ENCODE results near the gene BBS4. TPM values are rescaled to one million over a fixed set of nuclear protein-coding genes. Genes with fewer than 3 reads are reported as not detected.

The BBS4 gene
- total RNA-seq, 1 experiment from 2014 or later = 17.9 TPM

DNA sequence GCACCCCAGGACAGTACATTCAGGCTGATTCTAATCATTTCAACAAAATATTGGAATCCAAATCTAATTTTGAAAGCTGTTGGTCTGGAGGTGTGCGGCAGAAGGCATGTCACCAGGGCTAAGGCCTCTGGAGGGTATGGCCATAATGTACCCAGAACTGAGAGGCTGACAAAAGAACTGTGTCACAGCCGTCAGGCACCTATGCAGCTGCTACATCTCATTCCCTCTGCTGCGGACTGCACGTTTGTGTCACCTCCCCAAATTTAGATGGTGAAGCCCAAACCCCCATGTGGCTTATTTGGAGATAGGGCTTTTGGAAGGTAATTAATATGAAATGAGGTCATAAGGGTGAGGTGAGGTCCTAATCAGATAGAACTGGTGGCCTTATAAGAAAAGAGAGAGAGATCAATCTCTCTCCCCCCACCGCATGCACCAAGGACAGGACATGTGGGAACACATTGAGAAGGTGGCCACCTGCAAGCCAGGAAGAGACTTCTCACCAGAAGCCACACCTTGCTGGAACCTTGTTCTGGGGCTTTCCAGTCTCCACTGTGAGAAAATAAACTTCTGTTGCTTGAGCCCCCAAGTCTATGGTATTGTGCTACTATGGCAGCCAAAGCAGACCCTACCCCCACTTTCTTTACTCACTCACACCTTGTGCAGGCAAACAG, 74.7 kb downstream of the BBS4 start:
- TF ChIP-seq CTCF (IDR thresholded peaks at IDR 0.05) (no peak), TCF7L2 (IDR thresholded peaks at IDR 0.05; ENCODE audit: low read depth, low read length) (no peak), POLR2AphosphoS5 (IDR thresholded peaks at IDR 0.05; ENCODE audit: low read depth, low read length) (no peak), REST (IDR thresholded peaks at IDR 0.05; ENCODE audit: insufficient read depth in 1 of 2, low read depth in 2 of 2, low read length in 1 of 2) (no peak), SIN3A (IDR thresholded peaks at IDR 0.05; ENCODE audit: borderline replicate concordance, insufficient read depth, low read depth, low read length) (no peak)
- H3K4me1 ChIP-seq (ENCODE audit: control insufficient read depth, insufficient read depth, low read length) = no peaks in the 10 kb centered on the region
- no peak overlapping the region for H3K4me3 ChIP-seq (ENCODE audit: low read depth in 2 of 2, low read length in 2 of 2)
- intact Hi-C loops (cut with micrococcal nuclease; ENCODE audit: unreplicated experiment) = no loop called here
- ChIA-PET POLR2A (no interaction called here), CTCF (no interaction called here)
- no peaks in the 10 kb centered on the region for H3K9me3 ChIP-seq (ENCODE audit: control insufficient read depth, insufficient read depth, low read depth, low read length)
- H3K27ac ChIP-seq (ENCODE audit: low read length) = no peak overlapping the region
- H3K36me3 ChIP-seq (ENCODE audit: control insufficient read depth, insufficient read depth, low read length) = peaks cover 8% of the 10 kb centered on the region; the same call in 1 of the 2 replicates
- ATAC-seq (no peak), DNase-seq (ENCODE audit: low read depth, low spot score) (no peak)
- in situ Hi-C loops (cut with HindIII; ENCODE audit: low pct_unique_long_range_greater_than_20kb, low sequenced_read_pairs) = no loop called here
- BruUV-seq (replicated peaks) = no TSS peak
- no peaks in the 10 kb centered on the region for H3K27me3 ChIP-seq (ENCODE audit: control insufficient read depth, insufficient read depth, low read length)

- Histone ChIP-seq H3K27me3 (ENCODE audit: control insufficient read depth, insufficient read depth, low read length) (no peaks in the 10 kb centered on the region), H3K36me3 (ENCODE audit: control insufficient read depth, insufficient read depth, low read length) (peaks cover 9% of the 10 kb centered on the region; the same call in 1 of the 2 replicates), H3K9me3 (ENCODE audit: control insufficient read depth, insufficient read depth, low read depth, low read length) (peaks cover 16% of the 10 kb centered on the region), H3K4me3 (ENCODE audit: low read depth in 2 of 2, low read length in 2 of 2) (no peak overlapping the region), H3K27ac (ENCODE audit: low read length) (no peak overlapping the region), H3K4me1 (ENCODE audit: control insufficient read depth, insufficient read depth, low read length) (no peaks in the 10 kb centered on the region)
- no TSS peak for BruUV-seq (replicated peaks)
- DNase-seq (ENCODE audit: low read depth, low spot score) = no peak
- intact Hi-C loops (cut with micrococcal nuclease; ENCODE audit: unreplicated experiment) (no loop called here), in situ Hi-C loops (cut with HindIII; ENCODE audit: low pct_unique_long_range_greater_than_20kb, low sequenced_read_pairs) (no loop called here)
- ATAC-seq = no peak
- CTCF ChIA-PET = no interaction called here
- no peak for TF ChIP-seq CTCF (IDR thresholded peaks at IDR 0.05)
- no peak for TF ChIP-seq REST (IDR thresholded peaks at IDR 0.05; ENCODE audit: insufficient read depth in 1 of 2, low read depth in 2 of 2, low read length in 1 of 2)
- TF ChIP-seq POLR2AphosphoS5 (IDR thresholded peaks at IDR 0.05; ENCODE audit: low read depth, low read length) = no peak
- POLR2A ChIA-PET = no interaction called here
Observed at GRCh38 chr15:72764656-72765055, 78.6 kb downstream of the BBS4 start.

Measured in Panc1 (cell line).